Thyroid gland (tissue), 4 donors: ENCODE data around the gene FLCN. TPM values are rescaled to one million over a fixed set of nuclear protein-coding genes. Genes with fewer than 3 reads are reported as not detected.

Source experiments
- DNase-seq, 2 donors: peaks; one replicate each; pipeline ENCODE4 v3.0.0-alpha.2; 2019
- H3K27ac ChIP-seq, 3 donors: fragments of 200-600 bp; sonication (generic); 1 replicate in 2 of 3; 2 replicates in 1 of 3; pipeline ENCODE4 v1.5.1; 2016 to 2019; ENCODE audit warnings: mild to moderate bottlenecking in 1 of 3, moderate library complexity in 1 of 3
- H3K27me3 ChIP-seq: fragments of 200-600 bp; sonication (generic); one replicate; pipeline ENCODE4 v1.5.1; 2019
- H3K36me3 ChIP-seq, 2 donors: fragments of 200-600 bp; sonication (generic); one replicate each; pipeline ENCODE4 v1.5.1; 2016 to 2019
- H3K4me1 ChIP-seq, 2 donors: fragments of 200-600 bp; sonication (generic); one replicate each; pipeline ENCODE4 v1.5.1; 2017 to 2019
- H3K4me3 ChIP-seq, 3 donors: fragments of 200-600 bp; sonication (generic); replicated peaks in 1 of 3; 1 replicate in 2 of 3; 2 replicates in 1 of 3; pipeline ENCODE4 v1.5.1; 2016; ENCODE audit warnings: mild to moderate bottlenecking in 1 of 3
- H3K9me3 ChIP-seq: fragments of 200-600 bp; sonication (generic); one replicate; pipeline ENCODE4 v1.5.1; 2017
- CTCF ChIP-seq, 6 experiments: fragments of 200-600 bp in 3 of 6; fragments of 450-650 bp in 3 of 6; sonication (generic) in 3 of 6; IDR thresholded peaks; one replicate each; pipeline ENCODE4 v1.5.1; 2016 to 2019; ENCODE audit warnings: antibody characterized with exemption in 6 of 6, mild to moderate bottlenecking in 2 of 6, inconsistent platforms in 1 of 6, moderate library complexity in 1 of 6
- POLR2A ChIP-seq, 2 donors: fragments of 450-650 bp; IDR thresholded peaks; one replicate each; pipeline ENCODE4 v1.6.1; 2017; ENCODE audit warnings: antibody characterized with exemption in 2 of 2, mild to moderate bottlenecking in 2 of 2, moderate library complexity in 1 of 2
- WGBS, 2 donors: methylation state at CpG; one replicate each; pipeline ENCODE4 v1.1.5; 2017; 5-methylcytosine and 5-hydroxymethylcytosine counted together
- intact Hi-C: fragments of 100-400 bp; cut with DNase I; formaldehyde crosslinking; loops from one replicate; pipeline ENCODE4 v1.15.1; 2023
- total RNA-seq, 4 donors: library from RNA; depleted of rRNA; stranded (reverse); fragments of >200 nt; gene quantifications; one replicate each; pipeline ENCODE4 v1.2.3, GENCODE V29; 2016

FLCN gene
- total RNA-seq, 4 donors from 2014 or later, result 61.5 to 79.7 (median 68.2) TPM

- Histone ChIP-seq H3K27me3 (no peaks in the 10 kb centered on the region), H3K4me1 (peaks cover 7 to 11% of the 10 kb centered on the region in 2 donors), H3K9me3 (no peaks in the 10 kb centered on the region), H3K36me3 (peaks cover 74 to 89% of the 10 kb centered on the region in 2 donors), H3K4me3 (no peak overlapping the region), H3K27ac (no peak overlapping the region)
- TF ChIP-seq POLR2A (IDR thresholded peaks at IDR 0.05) (no peak), CTCF (IDR thresholded peaks at IDR 0.05) (no peak)
- no peak for DNase-seq
- intact Hi-C loops, result no loop called here
- WGBS, 2 donors, result 94 to 97% methylated on average over 8 to 12 of the region's 12 CpGs
Observed at GRCh38 chr17:17177176-17177575, 59.8 kb downstream of the FLCN start.

- 94 to 95% methylated on average over 12 of the region's 12 CpGs for WGBS, 2 donors
- no peak overlapping the region for H3K27ac ChIP-seq
- TF ChIP-seq CTCF (IDR thresholded peaks at IDR 0.05) (no peak), POLR2A (IDR thresholded peaks at IDR 0.05) (no peak)
- DNase-seq, result no peak
- peaks cover 81 to 94% of the 10 kb centered on the region in 2 donors for H3K36me3 ChIP-seq
- intact Hi-C loops, result no loop called here
- peaks cover under 1 to 12% of the 10 kb centered on the region in 2 donors for H3K4me1 ChIP-seq
- H3K9me3 ChIP-seq, result no peaks in the 10 kb centered on the region
- no peak overlapping the region for H3K4me3 ChIP-seq
- H3K27me3 ChIP-seq, result no peaks in the 10 kb centered on the region
Observed at GRCh38 chr17:17176341-17176740, 60.6 kb downstream of the FLCN start.

DNA sequence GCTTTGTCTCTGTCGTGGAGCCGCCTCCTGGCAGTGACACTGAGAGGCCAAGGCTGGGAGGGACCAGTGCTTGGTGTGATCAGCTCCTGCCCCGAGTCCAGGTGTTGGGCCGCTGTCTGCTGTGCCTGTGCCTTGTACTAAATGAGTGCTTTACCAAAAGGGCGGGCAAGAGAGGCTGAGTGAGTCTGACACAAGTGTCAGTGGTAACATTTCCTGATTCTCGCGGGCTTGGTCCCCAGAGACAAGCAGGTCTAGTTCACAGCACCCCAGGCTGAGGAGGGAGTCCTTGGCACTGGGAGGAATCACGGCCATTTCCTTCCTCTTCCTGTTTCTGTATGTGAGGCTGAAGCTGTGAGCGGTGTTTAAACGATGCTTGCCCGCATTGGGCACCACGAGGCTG lies 61.1 kb downstream of the FLCN start:
- peaks cover 5 to 17% of the 10 kb centered on the region in 2 donors for H3K4me1 ChIP-seq
- H3K27me3 ChIP-seq, result no peaks in the 10 kb centered on the region
- intact Hi-C loops, result no loop called here
- no peak overlapping the region for H3K27ac ChIP-seq
- peaks cover 79 to 89% of the 10 kb centered on the region in 2 donors for H3K36me3 ChIP-seq
- H3K4me3 ChIP-seq, result no peak overlapping the region
- H3K9me3 ChIP-seq, result no peaks in the 10 kb centered on the region
- 76 to 84% methylated on average over 12 of the region's 12 CpGs for WGBS, 2 donors
- TF ChIP-seq CTCF (IDR thresholded peaks at IDR 0.05) (no peak), POLR2A (IDR thresholded peaks at IDR 0.05) (no peak)
- no peak for DNase-seq

GRCh38 chr17:17175340-17175739 lies 61.6 kb downstream of the FLCN start:
- no peak overlapping the region for H3K4me3 ChIP-seq
- no peaks in the 10 kb centered on the region for H3K27me3 ChIP-seq
- H3K27ac ChIP-seq, result no peak overlapping the region
- no peak for DNase-seq
- TF ChIP-seq POLR2A (IDR thresholded peaks at IDR 0.05) (no peak), CTCF (IDR thresholded peaks at IDR 0.05) (no peak)
- H3K4me1 ChIP-seq, result peaks cover 11 to 19% of the 10 kb centered on the region in 2 donors
- H3K36me3 ChIP-seq, result peaks cover 73 to 84% of the 10 kb centered on the region in 2 donors
- H3K9me3 ChIP-seq, result no peaks in the 10 kb centered on the region
- intact Hi-C loops, result no loop called here
- 94 to 97% methylated on average over 6 to 8 of the region's 8 CpGs for WGBS, 2 donors

DNA sequence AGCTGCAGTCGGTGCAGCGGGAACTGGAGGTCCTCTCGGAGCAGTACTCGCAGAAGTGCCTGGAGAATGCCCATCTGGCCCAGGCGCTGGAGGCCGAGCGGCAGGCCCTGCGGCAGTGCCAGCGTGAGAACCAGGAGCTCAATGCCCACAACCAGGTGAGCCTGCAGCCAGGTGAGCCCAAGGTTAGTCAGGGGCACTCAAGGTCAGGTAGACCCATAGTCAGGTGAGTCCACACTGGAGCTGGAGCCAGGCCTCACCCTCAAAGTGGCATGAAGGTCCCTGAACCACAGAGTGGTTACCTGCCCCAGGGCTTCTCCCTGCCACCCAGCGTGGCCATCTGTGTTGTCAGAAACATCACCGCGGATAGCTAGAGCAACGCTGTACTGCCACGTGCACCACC lies 63.0 kb downstream of the FLCN start:
- Histone ChIP-seq H3K27me3 (no peaks in the 10 kb centered on the region), H3K27ac (no peak overlapping the region), H3K36me3 (peaks cover 64 to 69% of the 10 kb centered on the region in 2 donors), H3K4me1 (peaks cover 14 to 22% of the 10 kb centered on the region in 2 donors), H3K9me3 (no peaks in the 10 kb centered on the region), H3K4me3 (no peak overlapping the region)
- WGBS, 2 donors, result 95 to 99% methylated on average over 13 to 14 of the region's 14 CpGs
- intact Hi-C loops, result no loop called here
- no peak for TF ChIP-seq CTCF (IDR thresholded peaks at IDR 0.05)
- TF ChIP-seq POLR2A (IDR thresholded peaks at IDR 0.05), result no peak
- DNase-seq, result no peak
